NCI-H526 treated with DMSO at 0.1 percent for 48 hours (cell line): ENCODE data around the gene JOSD2.

Experiments used
- DNase-seq: peaks from one replicate; lab custom pipeline; 2025; lab: John Stamatoyannopoulos, UW

The JOSD2 gene

GRCh38 chr19:50495020-50495531 lies 15.9 kb downstream of the JOSD2 start:
- no peak for DNase-seq

- no peak for DNase-seq
These were observed 16.6 kb downstream of the JOSD2 start for GRCh38 chr19:50494186-50495019.

- DNase-seq: no peak
These were observed 17.8 kb downstream of the JOSD2 start for GRCh38 chr19:50493171-50493570.

GRCh38 chr19:50492303-50493052 lies 18.5 kb downstream of the JOSD2 start:
- no peak for DNase-seq

GRCh38 chr19:50490991-50491472 lies 20.0 kb downstream of the JOSD2 start:
- DNase-seq: no peak

GRCh38 chr19:50490411-50490811 lies 20.6 kb downstream of the JOSD2 start:
- no peak for DNase-seq

GRCh38 chr19:50489461-50490011 lies 21.5 kb downstream of the JOSD2 start:
- DNase-seq: no peak

- no peak for DNase-seq
These were observed 22.4 kb downstream of the JOSD2 start for GRCh38 chr19:50488389-50489194.

GRCh38 chr19:50486823-50487515 lies 24.0 kb downstream of the JOSD2 start:
- DNase-seq: no peak

- no peak for DNase-seq
These were observed 25.6 kb downstream of the JOSD2 start for GRCh38 chr19:50485284-50485955.

GRCh38 chr19:50482916-50483315 lies 28.1 kb downstream of the JOSD2 start:
- DNase-seq: no peak

- no peak for DNase-seq
These were observed 28.6 kb downstream of the JOSD2 start for GRCh38 chr19:50482271-50482855.

- no peak for DNase-seq
These were observed 29.4 kb downstream of the JOSD2 start for GRCh38 chr19:50481351-50482149.

GRCh38 chr19:50480281-50481111 lies 30.5 kb downstream of the JOSD2 start:
- DNase-seq: no peak

- DNase-seq: no peak
These were observed 31.2 kb downstream of the JOSD2 start for GRCh38 chr19:50479761-50480251.

GRCh38 chr19:50478901-50479715 lies 31.9 kb downstream of the JOSD2 start:
- DNase-seq: peak; percentile 10
